HepG2 (cell line): ENCODE results near the gene NCDN. TPM values are rescaled to one million over a fixed set of nuclear protein-coding genes. Genes with fewer than 3 reads are reported as not detected.

Experiments used
- ARNT2 ChIP-seq: sonication (generic); formaldehyde crosslinking; IDR thresholded peaks from 2 replicates; pipeline ENCODE4 v1.8.0; 2022; ENCODE audit warnings: mild to moderate bottlenecking, low read depth, missing genetic modification reagents, moderate library complexity
- HNF1A ChIP-seq, 2 experiments: sonication (generic) in 1 of 2; formaldehyde crosslinking in 1 of 2; IDR thresholded peaks; 2 replicates each; pipeline versions ENCODE4 v1.4.0 to v1.6.1; 2016 to 2020; ENCODE audit warnings: borderline replicate concordance in 1 of 2, low read depth in 1 of 2, mild to moderate bottlenecking in 1 of 2, missing genetic modification reagents in 1 of 2
- MEIS1 ChIP-seq: sonication (generic); formaldehyde crosslinking; IDR thresholded peaks from 2 replicates; pipeline ENCODE4 v1.9.0; 2021; ENCODE audit warnings: mild to moderate bottlenecking, missing genetic modification reagents, moderate library complexity, borderline replicate concordance
- NFIC ChIP-seq: IDR thresholded peaks from 2 replicates; pipeline ENCODE4 v1.6.1; 2012; ENCODE audit warnings: mild to moderate bottlenecking, low read length, inconsistent platforms
- PAXIP1 ChIP-seq: sonication (generic); formaldehyde crosslinking; conservative IDR thresholded peaks from 2 replicates; pipeline ENCODE4 v1.4.0; 2020; ENCODE audit warnings: mild to moderate bottlenecking, missing genetic modification reagents, moderate library complexity
- REST ChIP-seq, 2 experiments: IDR thresholded peaks; 2 replicates each; pipeline ENCODE4 v1.6.1; 2011 to 2012; ENCODE audit warnings: low read length in 2 of 2, borderline replicate concordance in 1 of 2, low read depth in 1 of 2, mild to moderate bottlenecking in 1 of 2, moderate library complexity in 1 of 2
- ZNF646 ChIP-seq: sonication (generic); formaldehyde crosslinking; IDR thresholded peaks from 2 replicates; pipeline ENCODE4 v1.9.0; 2021; ENCODE audit warnings: mild to moderate bottlenecking, missing genetic modification reagents
- polyA plus RNA-seq, 8 experiments: library from polyadenylated mRNA; depleted of rRNA in 3 of 8; stranded (reverse) in 7 of 8; unstranded in 1 of 8; fragments of >200 nt; fragmentation: Illumina TruSeq in 4 of 8; extraction: Trizol in 4 of 8; gene quantifications; 2 replicates each; pipeline versions ENCODE4 v1.2.1 to v1.2.3, GENCODE V29; 2011 to 2016; ENCODE audit warnings: low read depth in 4 of 8, missing spikeins in 1 of 8, mixed read lengths in 1 of 8; ENCODE audit not compliant: insufficient read depth in 1 of 8
- total RNA-seq, 5 experiments: library from RNA; depleted of rRNA; stranded (reverse); fragments of >200 nt; fragmentation: Illumina TruSeq; extraction: Trizol; gene quantifications; 2 replicates each; pipeline ENCODE4 v1.2.3, GENCODE V29; 2016; ENCODE audit warnings: low read depth in 1 of 5

The NCDN gene
- total and polyA plus RNA-seq, 2 of the 13 experiments (the other 11 are each of a cell fraction or from before 2014, with no cell fraction given) = 6.6 to 9.3 TPM

GRCh38 chr1:35555601-35556477 is 1.8 kb upstream of the NCDN start (continued):
- TF ChIP-seq ZNF646 (CRISPR knock-in tag) (no peak), MEIS1 (CRISPR knock-in tag) (peak; percentile 65; the same call in 1 of the 2 replicates), HNF1A (IDR thresholded peaks at IDR 0.05; ENCODE audit: low read depth) (peak; percentile 18; the same call in 1 of the 2 replicates), HNF1A (CRISPR knock-in tag; IDR thresholded peaks at IDR 0.05; ENCODE audit: borderline replicate concordance) (peak; percentile 41; the same call in 1 of the 2 replicates), ARNT2 (CRISPR knock-in tag) (no peak), PAXIP1 (CRISPR knock-in tag) (peak; percentile 83), REST (IDR thresholded peaks at IDR 0.05; ENCODE audit: borderline replicate concordance in 1 of 2, low read depth in 1 of 2, low read length in 2 of 2) (peak in 1 of 2 experiments; percentile 35; a peak in 1 of 4 replicates), NFIC (peak; percentile 74; the same call in 1 of the 2 replicates)
